Left forelimb (tissue), 1 donor: ENCODE measurements around the gene CRHR2.
"Not testable (repeated sequence)": the region's sequence is repeated elsewhere in the genome, so short reads cannot be mapped to it uniquely, and the experiment has no call there.

Experiments used
- DNase-seq: peaks from one replicate; pipeline ENCODE4 v3.0.0-alpha.2; 2018; ENCODE audit warnings: low spot score

The CRHR2 gene

DNA sequence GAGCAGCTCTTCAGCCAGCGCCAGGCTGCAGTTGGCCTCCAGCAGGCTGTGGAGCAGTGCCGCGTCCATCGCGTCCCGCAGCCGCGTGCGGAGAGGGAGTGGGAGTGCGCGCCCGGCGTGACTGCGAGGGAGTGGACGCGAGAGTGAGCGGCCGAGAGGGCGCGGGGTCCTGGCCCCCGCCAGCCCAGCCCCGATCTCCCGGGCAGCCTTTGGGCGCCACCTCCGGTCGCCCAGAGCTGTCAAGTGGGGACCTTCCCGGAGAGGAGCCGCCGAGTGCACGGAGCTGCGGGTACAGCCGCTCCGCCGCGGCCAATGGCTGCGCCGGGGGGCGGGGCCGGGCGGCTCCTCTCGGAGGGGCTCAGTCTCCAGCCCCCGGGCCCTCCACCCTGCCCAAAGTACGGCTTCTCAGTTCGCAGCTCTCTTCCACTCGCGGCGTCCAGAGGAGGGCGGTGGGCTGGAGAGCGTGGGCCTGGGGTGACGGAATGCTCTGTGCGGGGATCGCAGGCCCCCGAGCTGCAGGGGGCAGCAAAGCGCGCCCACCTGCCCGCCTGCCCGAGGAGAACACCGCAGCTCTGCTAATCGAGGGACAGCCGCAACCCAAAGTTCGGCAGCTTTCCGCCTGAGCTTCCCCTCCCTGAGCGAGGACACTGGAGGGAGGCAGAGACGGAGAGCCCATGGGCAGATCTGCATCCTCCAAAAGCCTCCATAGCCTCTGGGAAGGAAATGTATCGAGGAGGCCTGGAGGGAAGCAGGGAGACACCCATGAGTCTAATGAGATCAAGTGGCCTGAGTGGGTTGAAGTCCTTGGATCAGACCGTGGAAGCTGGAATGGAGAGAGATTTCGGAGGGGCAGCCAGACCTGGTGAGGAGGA, at the start of gene CRHR2:
Gene CRHR2, minus strand, starts transcription at position 245 of the 872 bp plus-strand sequence. Its CDS starts 176 bp downstream, at position 69.
- no peak for DNase-seq

DNA sequence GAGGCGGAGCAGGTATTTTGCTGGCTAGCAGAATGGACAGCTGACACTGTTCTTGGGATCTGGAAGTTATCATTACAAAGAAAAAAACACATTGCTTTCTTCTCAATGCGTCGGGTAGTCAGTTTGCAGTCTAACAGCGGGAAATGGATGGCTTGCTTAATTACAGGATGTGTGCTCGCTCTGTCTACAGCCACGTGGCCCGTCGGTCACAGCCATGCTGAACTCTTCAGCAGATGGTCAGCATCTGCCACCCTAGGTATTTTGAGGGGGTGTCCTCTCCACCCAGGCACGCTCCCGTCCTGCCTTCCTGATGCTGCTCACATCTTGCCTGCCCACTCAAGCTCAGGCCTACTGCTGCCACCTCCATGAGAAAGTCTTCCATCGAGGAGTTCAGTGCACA, 49.3 kb upstream of the CRHR2 start:
- no peak for DNase-seq

DNA sequence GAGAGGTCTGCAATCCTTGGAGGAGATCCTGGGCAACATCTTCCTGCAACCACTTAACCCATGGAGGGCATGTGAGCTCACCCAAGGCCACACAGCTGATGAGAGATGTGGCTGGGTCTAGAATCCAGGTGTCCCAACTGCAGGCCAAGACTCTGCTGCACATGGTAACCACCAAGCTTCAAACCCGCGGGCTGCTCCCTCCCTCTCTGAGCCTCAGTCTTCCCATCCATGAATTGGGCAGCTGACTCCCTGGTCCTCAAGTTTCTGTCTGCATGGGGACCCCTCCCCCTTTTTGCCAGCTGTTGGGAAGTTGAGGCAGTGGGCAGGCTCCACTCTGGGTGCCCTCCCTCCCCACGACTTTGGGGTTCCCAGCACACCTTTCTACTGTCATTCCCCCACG, 48.7 kb upstream of the CRHR2 start:
- DNase-seq: no peak

- no peak for DNase-seq
Measured at GRCh38 chr7:30730097-30730496, 47.8 kb upstream of the CRHR2 start.

- DNase-seq: no peak
Measured at GRCh38 chr7:30729642-30730041, 47.4 kb upstream of the CRHR2 start.

DNA sequence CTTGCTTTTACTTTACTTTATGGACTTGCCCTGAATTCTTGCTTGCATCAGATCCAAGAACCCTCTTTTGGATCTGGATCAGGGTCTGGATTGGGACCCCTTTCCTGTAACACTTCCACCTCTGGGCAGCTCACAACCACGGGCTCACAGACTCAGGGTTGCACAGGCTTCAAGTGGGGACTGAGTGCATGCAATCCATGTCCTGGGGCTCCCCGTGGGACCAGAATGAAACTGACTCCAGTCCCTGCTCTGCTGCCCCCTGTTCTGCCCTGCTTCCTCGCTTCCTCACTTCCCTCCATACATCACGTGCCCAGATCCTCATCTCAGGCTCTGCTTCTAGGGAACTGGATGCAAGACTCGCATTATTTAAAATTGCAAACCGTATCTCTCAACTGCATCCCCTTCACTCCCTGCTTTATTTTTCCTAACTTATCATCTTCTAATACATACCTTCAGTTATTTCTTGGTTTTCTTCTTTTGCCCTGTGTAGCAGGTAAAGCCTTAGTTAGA, 46.4 kb upstream of the CRHR2 start:
- DNase-seq: no peak

DNA sequence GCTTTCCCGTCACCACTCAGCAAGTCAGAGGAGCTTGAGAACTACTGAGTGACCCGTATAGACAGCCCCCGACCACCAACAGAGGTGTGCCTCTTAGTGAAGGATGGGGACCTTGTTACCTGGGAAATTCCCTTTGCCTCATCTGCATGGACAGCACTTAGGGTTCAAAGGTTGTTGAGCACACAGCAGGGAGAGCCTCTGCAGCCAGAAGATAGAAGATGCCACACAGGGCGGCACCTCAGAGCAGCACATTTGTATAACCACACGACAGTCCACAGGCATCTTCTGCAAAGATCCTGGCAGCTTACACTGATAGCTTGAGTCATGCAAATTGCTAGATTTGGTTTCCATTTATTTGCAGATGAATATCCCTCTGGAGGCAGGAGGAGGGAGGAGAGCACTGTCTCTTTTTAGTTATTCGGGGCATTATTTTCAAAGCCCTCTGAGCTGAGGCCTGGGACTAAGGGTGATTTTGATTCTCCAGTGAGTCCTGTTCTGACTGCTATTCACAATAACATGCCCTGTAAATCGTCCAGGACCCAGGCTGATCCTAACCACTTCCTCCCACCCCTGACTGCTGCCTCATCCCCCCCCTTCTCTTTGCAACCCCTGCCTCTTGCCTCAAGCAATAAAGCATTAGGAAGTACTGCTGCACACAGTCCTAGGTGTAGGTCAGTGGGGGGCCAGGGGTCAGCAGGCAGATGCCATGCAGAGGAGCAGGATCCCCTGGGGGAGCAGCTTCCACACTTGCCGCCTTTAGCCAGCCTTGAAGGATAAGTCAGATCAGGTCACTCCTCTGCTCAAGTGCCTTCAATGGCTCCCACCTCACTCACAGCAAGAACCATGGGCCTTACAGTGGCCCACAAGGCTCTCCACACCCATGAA, 45.0 kb upstream of the CRHR2 start:
- no peak for DNase-seq

- DNase-seq: no peak
Measured at GRCh38 chr7:30726296-30727006, 44.2 kb upstream of the CRHR2 start.

DNA sequence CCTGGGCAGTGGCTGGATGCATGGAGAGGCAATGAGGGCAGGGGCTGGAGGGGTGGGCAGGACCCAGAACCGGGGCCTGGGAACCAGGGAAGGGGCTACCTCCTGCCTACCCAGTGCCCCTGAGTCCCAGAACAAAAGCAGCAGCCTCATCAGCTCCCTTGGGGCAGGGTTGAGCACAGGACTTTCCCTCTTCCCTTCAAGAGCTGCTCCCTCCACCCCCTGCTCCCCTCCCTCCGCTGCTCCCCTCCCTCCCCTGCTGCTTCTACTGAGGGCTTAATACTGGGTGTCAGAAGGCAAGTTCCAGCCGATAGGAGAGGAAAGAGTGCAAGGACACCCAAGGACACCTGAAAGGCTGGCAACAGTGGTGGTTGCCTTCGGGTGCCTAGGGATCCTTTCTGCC, 41.5 kb upstream of the CRHR2 start:
- DNase-seq: no peak

GRCh38 chr7:30722671-30723070, 40.4 kb upstream of the CRHR2 start:
- DNase-seq: no peak

DNA sequence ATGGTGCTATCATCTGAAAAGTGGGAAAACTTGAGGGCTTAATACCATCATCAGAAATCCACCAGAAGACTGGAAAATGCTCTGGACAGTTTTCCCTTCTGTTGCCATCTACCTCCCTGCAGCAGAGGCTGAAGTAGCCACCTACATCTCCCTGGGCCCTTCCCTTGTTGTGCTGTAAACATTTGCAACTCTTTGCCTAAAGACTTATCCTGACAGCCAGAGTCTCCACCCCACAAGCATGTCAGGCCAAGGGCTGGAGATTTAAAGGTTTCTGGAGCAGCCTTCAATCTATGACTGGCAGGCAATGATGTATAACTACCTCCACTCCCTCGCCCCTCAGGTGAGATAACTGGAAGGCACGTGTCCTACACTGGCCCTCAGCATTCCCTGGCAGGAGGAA, 39.9 kb upstream of the CRHR2 start:
- DNase-seq: no peak

DNA sequence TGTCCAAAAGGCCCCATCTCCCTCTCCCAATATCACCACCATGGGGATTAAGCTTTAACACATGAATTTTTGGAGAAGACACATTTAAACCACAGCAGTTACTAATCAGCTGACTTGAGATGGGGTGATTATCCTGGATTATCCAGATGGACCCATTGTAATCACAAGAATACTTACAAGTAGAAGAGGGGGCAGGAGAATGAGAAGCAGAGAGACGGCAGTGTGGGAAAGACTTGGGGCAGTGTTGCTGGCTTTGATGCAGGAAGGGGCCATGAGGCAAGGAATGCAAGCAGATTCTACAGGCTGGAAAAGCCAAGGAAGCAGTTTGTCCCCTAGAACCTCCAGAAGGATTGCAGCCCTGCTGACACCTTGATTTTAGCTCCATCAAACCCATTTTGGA, 39.0 kb upstream of the CRHR2 start:
- no peak for DNase-seq

GRCh38 chr7:30719434-30719833, 37.2 kb upstream of the CRHR2 start:
- DNase-seq: not testable (repeated sequence)

DNA sequence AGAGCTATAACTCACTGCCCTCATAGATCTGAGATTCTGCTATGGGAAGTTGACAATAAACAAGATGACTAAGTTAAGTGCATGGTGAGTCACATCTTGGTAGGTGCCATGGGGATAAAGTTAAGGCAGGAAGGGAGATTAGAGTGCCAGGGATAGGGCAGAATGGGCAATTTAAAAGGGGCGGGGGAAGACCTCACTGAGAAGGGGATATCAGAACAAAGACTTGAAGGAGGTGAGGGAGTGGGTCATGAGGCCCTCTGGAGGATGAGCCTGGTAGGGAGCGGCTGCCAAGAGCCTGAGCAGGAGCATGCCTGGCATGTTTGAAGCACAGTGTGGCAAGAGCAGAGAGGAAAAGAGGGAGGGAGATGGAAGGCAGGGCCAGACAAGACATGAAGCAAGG, 34.9 kb upstream of the CRHR2 start:
- no peak for DNase-seq

DNA sequence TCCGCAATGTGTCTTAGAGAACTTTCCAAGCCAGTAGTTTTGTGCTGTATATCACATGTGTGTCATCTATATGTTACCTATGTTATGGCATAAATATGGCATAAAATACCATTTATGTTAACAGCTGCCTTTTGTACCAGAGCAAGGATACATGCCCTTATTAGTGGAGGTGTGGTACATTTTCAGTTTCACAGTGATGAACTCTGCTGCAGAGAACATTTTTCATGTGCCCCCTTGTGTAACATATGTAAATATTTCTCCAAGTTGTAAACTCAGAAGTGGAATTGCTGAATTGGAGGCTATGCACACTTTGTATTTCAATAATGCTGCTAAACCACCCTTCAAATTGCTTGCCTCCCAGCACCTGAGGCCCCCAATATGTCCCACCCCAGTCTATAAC, 31.9 kb upstream of the CRHR2 start:
- no peak for DNase-seq

DNA sequence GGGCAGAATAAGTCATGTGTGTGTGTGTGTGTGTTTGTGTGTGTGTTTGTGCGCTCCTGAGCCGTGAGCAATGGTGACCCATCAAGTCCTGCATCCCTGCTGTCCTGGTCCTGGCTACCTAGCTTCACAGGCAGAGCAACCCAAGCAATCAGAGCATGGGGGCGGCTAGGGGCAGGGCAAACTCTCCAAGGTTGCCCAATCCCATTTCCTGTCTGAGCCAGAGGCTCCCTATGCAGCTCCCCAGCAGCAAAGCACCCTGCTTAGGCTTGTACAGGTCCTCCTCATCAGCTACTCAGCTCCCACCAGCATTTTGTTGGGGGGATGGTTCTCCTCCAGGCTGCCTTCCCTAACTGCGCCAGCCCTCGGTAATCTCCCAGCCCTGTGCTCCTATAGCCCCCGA, 31.1 kb upstream of the CRHR2 start:
- no peak for DNase-seq

- no peak for DNase-seq
Measured at GRCh38 chr7:30710669-30711068, 28.4 kb upstream of the CRHR2 start.

DNA sequence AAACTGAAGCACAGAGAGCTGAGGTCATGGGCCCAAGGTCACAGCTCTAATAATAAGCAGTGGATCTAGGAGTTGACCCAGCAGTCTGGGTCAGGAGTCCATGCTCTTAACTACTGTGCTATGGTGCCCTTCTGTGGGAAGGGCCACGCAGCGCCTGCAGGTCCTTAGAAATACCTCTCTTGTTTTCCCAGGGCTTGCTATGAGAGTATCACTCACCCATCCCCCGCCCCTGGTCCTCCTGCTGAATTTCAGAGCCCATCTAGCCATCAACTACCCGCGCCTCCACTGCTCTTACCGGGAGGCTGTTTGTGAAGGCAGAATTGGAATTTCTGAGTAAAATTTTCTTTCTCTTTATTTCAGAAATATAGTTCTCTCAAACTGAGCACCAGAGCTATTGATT, 27.3 kb upstream of the CRHR2 start:
- DNase-seq: no peak

GRCh38 chr7:30708983-30709382, 26.7 kb upstream of the CRHR2 start:
- DNase-seq: no peak

DNA sequence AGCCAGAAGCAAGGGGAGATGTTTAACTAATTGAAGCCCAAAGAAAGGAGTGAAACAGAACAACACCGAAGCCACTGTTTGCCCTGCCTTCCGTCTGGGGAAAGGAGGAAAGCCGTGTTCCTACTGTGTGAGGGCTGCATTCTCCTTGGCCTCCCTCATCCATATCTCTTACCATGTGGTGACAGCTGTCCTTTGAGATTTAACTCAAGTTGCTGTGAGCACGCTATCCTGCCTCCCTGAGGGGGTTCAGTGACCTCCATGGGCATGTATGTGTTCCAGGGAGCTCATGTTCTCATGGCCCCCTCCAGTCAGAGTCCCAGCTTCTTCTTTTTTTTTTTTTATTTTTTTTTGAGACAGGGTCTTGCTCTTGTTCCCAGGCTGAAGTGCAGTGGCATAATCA, 26.2 kb upstream of the CRHR2 start:
- no peak for DNase-seq

DNA sequence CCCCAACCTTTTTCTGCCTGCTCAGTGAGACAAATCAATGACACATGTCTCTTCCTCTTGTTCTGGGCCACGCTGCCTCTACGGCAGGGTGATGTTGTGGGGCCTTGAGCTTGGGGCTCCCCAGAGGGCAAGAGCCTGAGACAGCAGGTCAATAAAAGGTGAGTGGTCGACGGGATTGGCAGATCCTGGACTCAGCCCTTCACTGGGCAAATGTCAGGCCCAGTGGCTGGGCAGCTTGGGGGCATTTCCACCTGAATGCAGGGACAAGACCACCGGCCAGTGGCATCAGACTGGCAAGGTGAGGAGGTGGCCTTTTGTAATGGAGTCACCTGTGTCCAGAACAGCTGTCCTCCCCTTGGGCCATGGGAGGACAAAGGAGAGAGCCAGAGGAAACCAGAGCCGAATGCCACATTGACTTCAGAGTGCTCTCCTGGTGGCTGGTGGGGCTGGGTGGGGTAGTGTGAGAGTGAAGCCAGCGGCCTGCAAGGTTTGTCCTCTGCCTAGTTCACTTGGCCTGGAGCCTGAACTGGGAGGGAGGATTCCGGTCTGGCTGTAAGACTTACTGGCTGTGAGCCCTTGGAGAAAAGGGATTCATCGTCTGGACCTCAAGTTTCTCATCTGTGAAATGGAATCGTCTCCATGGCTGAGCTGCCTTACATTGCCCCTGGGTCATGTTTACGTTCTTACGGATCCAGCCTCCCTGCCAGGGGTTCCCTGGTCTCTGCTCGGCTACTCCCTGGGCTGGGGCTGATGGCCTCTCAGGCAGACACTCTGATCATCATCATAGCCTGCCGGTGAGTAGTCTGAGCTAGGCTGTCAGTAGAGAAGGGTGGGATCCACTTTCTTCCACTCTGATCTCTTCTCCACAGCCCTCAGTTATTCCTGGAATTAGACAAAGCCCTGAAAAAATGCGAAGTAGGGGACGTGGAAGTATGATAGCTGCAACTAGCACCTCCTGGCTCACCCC, 25.4 kb upstream of the CRHR2 start:
- DNase-seq: no peak
